Neural progenitor cell (in vitro differentiated cells): ENCODE results near the gene CCDC158. TPM values are rescaled to one million over a fixed set of nuclear protein-coding genes. Genes with fewer than 3 reads are reported as not detected.
A peak's percentile ranks its signal among the peaks of the same experiment; 100 is the strongest.

Experiments used
- DNase-seq: peaks from one replicate; pipeline ENCODE4 v3.0.0-alpha.2; 2016; ENCODE audit warnings: low spot score
- H2AFZ ChIP-seq: fragments of 200-600 bp; sonication (generic); replicated peaks from 2 replicates; pipeline ENCODE4 v1.6.1; 2016; ENCODE audit warnings: antibody characterized with exemption
- H3F3A ChIP-seq: fragments of 200-600 bp; sonication (generic); 2 replicates; pipeline ENCODE4 v1.6.1; 2016; ENCODE audit warnings: antibody characterized with exemption, low read depth
- H3K27ac ChIP-seq: fragments of 200-600 bp; sonication (generic); 2 replicates; pipeline ENCODE4 v1.5.1; 2016; ENCODE audit warnings: mild to moderate bottlenecking
- H3K27me3 ChIP-seq: fragments of 200-600 bp; sonication (generic); 2 replicates; pipeline ENCODE4 v1.6.1; 2016; ENCODE audit warnings: mild to moderate bottlenecking, moderate library complexity
- H3K36me3 ChIP-seq: fragments of 200-600 bp; sonication (generic); 2 replicates; pipeline ENCODE4 v1.5.1; 2016
- H3K4me1 ChIP-seq: fragments of 200-600 bp; sonication (generic); 2 replicates; pipeline ENCODE4 v1.6.1; 2016; ENCODE audit warnings: mixed run types
- H3K4me2 ChIP-seq: fragments of 200-600 bp; sonication (generic); 2 replicates; pipeline ENCODE4 v1.6.1; 2016
- H3K4me3 ChIP-seq: fragments of 200-600 bp; sonication (generic); 2 replicates; pipeline ENCODE4 v1.5.1; 2016
- H3K79me2 ChIP-seq: fragments of 200-600 bp; sonication (generic); 2 replicates; pipeline ENCODE4 v1.6.1; 2016; ENCODE audit warnings: low read depth
- H3K9ac ChIP-seq: fragments of 200-600 bp; sonication (generic); 2 replicates; pipeline ENCODE4 v1.6.1; 2016
- H3K9me3 ChIP-seq: fragments of 200-600 bp; sonication (generic); 2 replicates; pipeline ENCODE4 v1.5.1; 2016; ENCODE audit warnings: low read depth
- H4K20me1 ChIP-seq: fragments of 200-600 bp; sonication (generic); 2 replicates; pipeline ENCODE4 v1.6.1; 2016; ENCODE audit warnings: low read depth
- H3K27ac Mint-ChIP-seq: 3 replicates; pipeline ENCODE4 v1.8.0; 2021; ENCODE audit warnings: mixed read lengths
- H3K27me3 Mint-ChIP-seq: 2 replicates; pipeline ENCODE4 v1.8.0; 2022; ENCODE audit warnings: low read depth, mild to moderate bottlenecking, inconsistent platforms, moderate library complexity, mixed read lengths; ENCODE audit not compliant: insufficient read depth
- H3K36me3 Mint-ChIP-seq: 3 replicates; pipeline ENCODE4 v1.8.0; 2021; ENCODE audit warnings: mixed read lengths
- H3K4me1 Mint-ChIP-seq: 3 replicates; pipeline ENCODE4 v1.8.0; 2021; ENCODE audit warnings: mixed read lengths
- H3K4me3 Mint-ChIP-seq: 3 replicates; pipeline ENCODE4 v1.8.0; 2021; ENCODE audit warnings: mild to moderate bottlenecking, moderate library complexity, mixed read lengths
- H3K9me3 Mint-ChIP-seq: 3 replicates; pipeline ENCODE4 v1.8.0; 2020; ENCODE audit warnings: mixed read lengths
- CTCF ChIP-seq: fragments of 200-600 bp; sonication (generic); IDR thresholded peaks from 2 replicates; pipeline ENCODE4 v1.5.1; 2017; ENCODE audit warnings: antibody characterized with exemption, mild to moderate bottlenecking
- EZH2 ChIP-seq: fragments of 200-600 bp; sonication (generic); IDR thresholded peaks from 2 replicates; pipeline ENCODE4 v1.6.1; 2017; ENCODE audit warnings: antibody characterized with exemption, mild to moderate bottlenecking, moderate library complexity
- EZH2phosphoT487 ChIP-seq: fragments of 200-600 bp; sonication (generic); IDR thresholded peaks from 2 replicates; pipeline ENCODE4 v1.6.1; 2017; ENCODE audit warnings: antibody characterized with exemption
- total RNA-seq: library from RNA; depleted of rRNA; stranded (reverse); fragments of >200 nt; gene quantifications from 2 replicates; pipeline ENCODE4 v1.2.3, GENCODE V29; 2015; ENCODE audit warnings: low replicate concordance

The CCDC158 gene
- total RNA-seq, 1 donor from 2014 or later, result not detected

DNA sequence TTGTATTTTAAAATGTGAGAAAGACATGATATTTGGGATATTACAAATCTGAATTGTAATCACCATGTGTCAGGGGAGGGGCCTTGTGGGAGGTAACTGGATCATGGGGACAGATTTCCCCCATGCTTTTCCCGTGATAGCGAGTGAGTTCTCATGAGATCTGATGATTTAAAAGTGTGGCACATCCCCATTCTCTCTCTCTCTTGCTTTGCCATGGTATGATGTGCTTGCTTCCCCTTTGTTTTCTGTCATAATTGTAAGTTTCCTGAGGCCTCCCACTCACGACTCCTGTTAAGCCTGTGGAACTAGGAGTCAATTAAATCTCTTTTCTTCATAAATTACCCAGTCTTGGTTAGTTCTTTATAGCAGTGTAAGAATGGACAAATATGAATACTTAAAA is 39.0 kb downstream of the CCDC158 start:
- H3K9me3 ChIP-seq, result no peaks in the 10 kb centered on the region
- no peak overlapping the region for H3K27ac ChIP-seq
- H2AFZ ChIP-seq, result no peak overlapping the region
- peaks cover 4% of the 10 kb centered on the region for H3K4me1 ChIP-seq
- H3F3A ChIP-seq, result no peaks in the 10 kb centered on the region
- no peak for DNase-seq
- H3K4me3 ChIP-seq, result no peak overlapping the region
- Mint-ChIP-seq H3K4me1 (peaks cover 15% of the 10 kb centered on the region), H3K36me3 (no peaks in the 10 kb centered on the region), H3K9me3 (peaks cover 19% of the 10 kb centered on the region), H3K27me3 (no peaks in the 10 kb centered on the region), H3K27ac (no peak overlapping the region), H3K4me3 (no peak overlapping the region)
- no peaks in the 10 kb centered on the region for H4K20me1 ChIP-seq
- no peaks in the 10 kb centered on the region for H3K27me3 ChIP-seq
- no peaks in the 10 kb centered on the region for H3K79me2 ChIP-seq
- H3K36me3 ChIP-seq, result no peaks in the 10 kb centered on the region
- TF ChIP-seq EZH2 (no peak), CTCF (no peak), EZH2phosphoT487 (no peak)
- H3K4me2 ChIP-seq, result no peak overlapping the region
- H3K9ac ChIP-seq, result no peak overlapping the region

- no peaks in the 10 kb centered on the region for H3K79me2 ChIP-seq
- H2AFZ ChIP-seq, result no peak overlapping the region
- H3K27ac ChIP-seq, result no peak overlapping the region
- H3K9me3 Mint-ChIP-seq, result peaks cover 19% of the 10 kb centered on the region
- no peak overlapping the region for H3K9ac ChIP-seq
- peaks cover 18% of the 10 kb centered on the region for H3K4me1 Mint-ChIP-seq
- H4K20me1 ChIP-seq, result no peaks in the 10 kb centered on the region
- no peaks in the 10 kb centered on the region for H3K36me3 Mint-ChIP-seq
- H3K27me3 Mint-ChIP-seq, result no peaks in the 10 kb centered on the region
- no peak overlapping the region for H3K4me2 ChIP-seq
- H3K4me3 ChIP-seq, result no peak overlapping the region
- H3K36me3 ChIP-seq, result no peaks in the 10 kb centered on the region
- no peaks in the 10 kb centered on the region for H3F3A ChIP-seq
- no peak overlapping the region for H3K4me3 Mint-ChIP-seq
- no peak for DNase-seq
- H3K27me3 ChIP-seq, result no peaks in the 10 kb centered on the region
- peaks cover 4% of the 10 kb centered on the region for H3K4me1 ChIP-seq
- TF ChIP-seq CTCF, result no peak
- TF ChIP-seq EZH2phosphoT487, result no peak
- no peak for TF ChIP-seq EZH2
- H3K9me3 ChIP-seq, result no peaks in the 10 kb centered on the region
- H3K27ac Mint-ChIP-seq, result no peak overlapping the region
Observed at GRCh38 chr4:76380561-76380960, 40.4 kb downstream of the CCDC158 start.

DNA sequence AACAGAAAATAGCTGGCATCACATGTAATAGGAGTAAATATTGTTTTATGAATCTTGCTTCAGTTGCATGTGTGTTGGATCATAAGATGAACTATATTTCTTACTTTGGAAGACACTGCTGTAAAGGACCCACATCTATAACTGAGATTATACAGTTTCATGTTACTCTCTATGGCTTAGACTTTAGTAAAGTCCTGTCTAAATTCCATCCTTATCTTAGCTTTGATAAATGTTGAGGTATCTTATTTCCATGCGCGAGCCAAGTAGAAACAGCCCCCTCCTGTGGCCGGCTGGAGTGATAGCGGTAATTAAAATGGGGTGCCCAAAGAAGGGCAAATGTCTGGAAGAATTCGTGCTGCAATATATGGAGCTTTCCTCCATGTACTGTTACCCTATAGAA is 43.0 kb downstream of the CCDC158 start:
- H3K9me3 ChIP-seq, result no peaks in the 10 kb centered on the region
- H3K27me3 ChIP-seq, result no peaks in the 10 kb centered on the region
- H3K4me1 Mint-ChIP-seq, result peaks cover 20% of the 10 kb centered on the region
- H2AFZ ChIP-seq, result no peak overlapping the region
- no peak overlapping the region for H3K4me2 ChIP-seq
- peaks cover 19% of the 10 kb centered on the region for H3K9me3 Mint-ChIP-seq
- H4K20me1 ChIP-seq, result no peaks in the 10 kb centered on the region
- no peak overlapping the region for H3K27ac Mint-ChIP-seq
- H3K4me3 Mint-ChIP-seq, result peak overlapping the region; percentile 3
- no peak overlapping the region for H3K9ac ChIP-seq
- H3K27ac ChIP-seq, result no peak overlapping the region
- no peaks in the 10 kb centered on the region for H3K27me3 Mint-ChIP-seq
- TF ChIP-seq CTCF, result peak; percentile 87
- TF ChIP-seq EZH2, result no peak
- TF ChIP-seq EZH2phosphoT487, result no peak
- no peaks in the 10 kb centered on the region for H3K36me3 ChIP-seq
- no peaks in the 10 kb centered on the region for H3F3A ChIP-seq
- peak; percentile 69 for DNase-seq
- H3K4me1 ChIP-seq, result peaks cover 4% of the 10 kb centered on the region
- no peak overlapping the region for H3K4me3 ChIP-seq
- no peaks in the 10 kb centered on the region for H3K79me2 ChIP-seq
- no peaks in the 10 kb centered on the region for H3K36me3 Mint-ChIP-seq
